ENCODE results near the gene NPHP4. TPM values are rescaled to one million over a fixed set of nuclear protein-coding genes. Genes with fewer than 3 reads are reported as not detected.

The NPHP4 gene
- polyA plus RNA-seq, 1 donor (not counting 4 experiments of a cell fraction or from before 2014, with no cell fraction given): 3.7 TPM

DNA sequence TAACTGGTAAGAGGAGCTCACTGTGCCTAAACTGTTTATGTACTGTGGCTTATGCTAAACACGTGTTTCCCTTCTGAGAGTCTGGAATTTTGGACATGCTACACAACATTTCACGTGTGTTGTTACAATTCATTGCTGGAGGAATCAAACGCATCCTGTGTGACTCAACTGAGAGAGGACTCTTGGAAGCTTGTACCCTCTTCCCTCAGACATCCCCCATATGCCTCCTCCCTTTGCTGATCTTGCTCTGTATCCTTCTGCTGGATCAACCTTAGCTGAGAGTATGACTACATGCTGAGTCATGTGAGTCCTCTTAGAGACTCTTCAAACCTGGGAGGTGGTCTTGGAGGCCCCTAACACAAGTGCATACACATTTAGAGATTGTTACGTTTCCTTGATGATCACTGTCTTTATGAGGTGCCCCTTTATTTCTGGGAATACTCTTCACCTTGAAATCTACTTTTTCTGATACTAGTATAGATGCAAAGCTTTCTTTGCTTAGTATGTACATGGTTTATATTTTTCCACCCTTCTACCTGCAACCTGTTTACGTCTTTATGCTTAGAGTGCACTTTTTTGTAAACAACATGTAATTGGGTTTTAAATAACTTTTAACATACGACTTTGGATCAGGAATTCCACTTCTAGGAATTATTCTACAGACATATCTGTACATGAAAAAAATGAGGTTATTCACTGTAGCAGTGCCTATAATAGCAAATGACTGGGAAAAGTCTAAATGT is 8.7 kb downstream of the NPHP4 start:
- TF ChIP-seq EZH2 (IDR thresholded peaks at IDR 0.05; ENCODE audit: low read length) (no peak), CTCF (optimal IDR thresholded peaks at IDR 0.05 in 1 of 3, IDR thresholded peaks at IDR 0.05 in 1 of 3, conservative IDR thresholded peaks at IDR 0.05 in 1 of 3; ENCODE audit: extremely low read depth in 1 of 3, insufficient read depth in 2 of 3, low read length in 3 of 3) (no peak)
- Histone ChIP-seq H3K79me2 (ENCODE audit: control insufficient read depth, insufficient read depth, low read length) (no peaks in the 10 kb centered on the region), H3K27ac (ENCODE audit: control insufficient read depth, insufficient read depth, low read length) (no peak overlapping the region), H3K4me1 (ENCODE audit: control insufficient read depth, extremely low read depth, insufficient read depth, low read length) (peaks cover 9% of the 10 kb centered on the region), H3K9me1 (ENCODE audit: control insufficient read depth, extremely low read depth, insufficient read depth, low read length) (no peaks in the 10 kb centered on the region), H3K9ac (ENCODE audit: control insufficient read depth, extremely low read depth, insufficient read depth, low read length) (no peak overlapping the region), H3K4me2 (ENCODE audit: control insufficient read depth, extremely low read depth, insufficient read depth, low read depth, low read length) (no peak overlapping the region), H3K4me3 (ENCODE audit: control insufficient read depth in 2 of 3, extremely low read depth in 1 of 3, insufficient read depth in 2 of 3, low read depth in 1 of 3, low read length in 3 of 3) (no peak overlapping the region), H3K36me3 (ENCODE audit: control insufficient read depth in 2 of 2, extremely low read depth in 1 of 2, insufficient read depth in 2 of 2, low read length in 2 of 2) (peaks cover 0 to 4% of the 10 kb centered on the region in 2 experiments), H3K27me3 (ENCODE audit: control insufficient read depth, extremely low read depth, insufficient read depth, low read length) (no peaks in the 10 kb centered on the region), H4K20me1 (ENCODE audit: control insufficient read depth, extremely low read depth, insufficient read depth, low read length) (no peaks in the 10 kb centered on the region), H3K9me3 (ENCODE audit: control insufficient read depth, low read depth, low read length) (no peaks in the 10 kb centered on the region), H2AFZ (ENCODE audit: control insufficient read depth, low read length) (no peak overlapping the region)
- FAIRE-seq (peak; percentile 65), DNase-seq (ENCODE audit: low read depth, low spot score) (peak; percentile 45)
- dilution Hi-C loops (cut with MboI; ENCODE audit: extremely low pct_ligation_motif_present, low sequenced_read_pairs): no loop called here

- Histone ChIP-seq H3K4me3 (ENCODE audit: control insufficient read depth in 2 of 3, extremely low read depth in 1 of 3, insufficient read depth in 2 of 3, low read depth in 1 of 3, low read length in 3 of 3) (no peak overlapping the region), H3K9me1 (ENCODE audit: control insufficient read depth, extremely low read depth, insufficient read depth, low read length) (no peaks in the 10 kb centered on the region), H4K20me1 (ENCODE audit: control insufficient read depth, extremely low read depth, insufficient read depth, low read length) (no peaks in the 10 kb centered on the region), H3K27me3 (ENCODE audit: control insufficient read depth, extremely low read depth, insufficient read depth, low read length) (no peaks in the 10 kb centered on the region), H3K9me3 (ENCODE audit: control insufficient read depth, low read depth, low read length) (no peaks in the 10 kb centered on the region), H2AFZ (ENCODE audit: control insufficient read depth, low read length) (no peak overlapping the region), H3K27ac (ENCODE audit: control insufficient read depth, insufficient read depth, low read length) (no peak overlapping the region), H3K36me3 (ENCODE audit: control insufficient read depth in 2 of 2, extremely low read depth in 1 of 2, insufficient read depth in 2 of 2, low read length in 2 of 2) (peaks cover 0 to 4% of the 10 kb centered on the region in 2 experiments), H3K79me2 (ENCODE audit: control insufficient read depth, insufficient read depth, low read length) (no peaks in the 10 kb centered on the region), H3K4me1 (ENCODE audit: control insufficient read depth, extremely low read depth, insufficient read depth, low read length) (peaks cover 9% of the 10 kb centered on the region), H3K4me2 (ENCODE audit: control insufficient read depth, extremely low read depth, insufficient read depth, low read depth, low read length) (no peak overlapping the region), H3K9ac (ENCODE audit: control insufficient read depth, extremely low read depth, insufficient read depth, low read length) (no peak overlapping the region)
- DNase-seq (ENCODE audit: low read depth, low spot score) (no peak), FAIRE-seq (peak; percentile 73)
- TF ChIP-seq CTCF (optimal IDR thresholded peaks at IDR 0.05 in 1 of 3, IDR thresholded peaks at IDR 0.05 in 1 of 3, conservative IDR thresholded peaks at IDR 0.05 in 1 of 3; ENCODE audit: extremely low read depth in 1 of 3, insufficient read depth in 2 of 3, low read length in 3 of 3): no peak
- no peak for TF ChIP-seq EZH2 (IDR thresholded peaks at IDR 0.05; ENCODE audit: low read length)
- dilution Hi-C loops (cut with MboI; ENCODE audit: extremely low pct_ligation_motif_present, low sequenced_read_pairs): no loop called here
Measured at GRCh38 chr1:5982868-5983267, 9.4 kb downstream of the NPHP4 start.
